ENCODE results near the gene ENTHD1.

Gene ENTHD1

GRCh38 chr22:39705386-39705785 is 188.2 kb downstream of the ENTHD1 start:
- no peaks in the 10 kb centered on the region for H3K9me3 Mint-ChIP-seq
- no peak overlapping the region for H3K27ac Mint-ChIP-seq
- DNase-seq (ENCODE audit: low spot score in 2 of 2) = no peak

GRCh38 chr22:39703928-39704639 is 189.5 kb downstream of the ENTHD1 start:
- ATAC-seq (no peak), DNase-seq (ENCODE audit: low spot score in 2 of 2) (no peak)
- no peak overlapping the region for H3K4me3 Mint-ChIP-seq
- no peaks in the 10 kb centered on the region for H3K9me3 Mint-ChIP-seq
- H3K36me3 Mint-ChIP-seq = no peaks in the 10 kb centered on the region
- H3K27ac Mint-ChIP-seq = no peak overlapping the region
- H3K4me1 Mint-ChIP-seq = peaks cover 5% of the 10 kb centered on the region

More at GRCh38 chr22:39705386-39705785, 188.2 kb downstream of the ENTHD1 start:
- ATAC-seq = no peak
- H3K4me3 Mint-ChIP-seq = no peak overlapping the region
- H3K36me3 Mint-ChIP-seq = no peaks in the 10 kb centered on the region
- peaks cover 5% of the 10 kb centered on the region for H3K4me1 Mint-ChIP-seq

GRCh38 chr22:39703091-39703490 is 190.5 kb downstream of the ENTHD1 start:
- ATAC-seq (no peak), DNase-seq (ENCODE audit: low spot score in 2 of 2) (no peak)
- H3K27ac Mint-ChIP-seq = no peak overlapping the region
- H3K4me1 Mint-ChIP-seq = peaks cover 5% of the 10 kb centered on the region
- H3K9me3 Mint-ChIP-seq = no peaks in the 10 kb centered on the region
- H3K36me3 Mint-ChIP-seq = no peaks in the 10 kb centered on the region
- no peak overlapping the region for H3K4me3 Mint-ChIP-seq

GRCh38 chr22:39700565-39700964 is 193.0 kb downstream of the ENTHD1 start:
- Mint-ChIP-seq H3K9me3 (no peaks in the 10 kb centered on the region), H3K27ac (no peak overlapping the region), H3K4me1 (peaks cover 5% of the 10 kb centered on the region), H3K4me3 (no peak overlapping the region), H3K36me3 (no peaks in the 10 kb centered on the region)
- DNase-seq (ENCODE audit: low spot score in 2 of 2) (no peak), ATAC-seq (no peak)

- Mint-ChIP-seq H3K27ac (no peak overlapping the region), H3K9me3 (no peaks in the 10 kb centered on the region), H3K4me1 (peaks cover 5% of the 10 kb centered on the region), H3K4me3 (no peak overlapping the region), H3K36me3 (no peaks in the 10 kb centered on the region)
- DNase-seq (ENCODE audit: low spot score in 2 of 2) = no peak
- no peak for ATAC-seq
Observed at GRCh38 chr22:39699631-39700360, 193.8 kb downstream of the ENTHD1 start.

GRCh38 chr22:39697790-39698430 is 195.7 kb downstream of the ENTHD1 start:
- no peak for DNase-seq (ENCODE audit: low spot score in 2 of 2)
- no peaks in the 10 kb centered on the region for H3K4me1 Mint-ChIP-seq
- no peaks in the 10 kb centered on the region for H3K9me3 Mint-ChIP-seq
- no peak overlapping the region for H3K4me3 Mint-ChIP-seq
- no peak for ATAC-seq
- H3K36me3 Mint-ChIP-seq = no peaks in the 10 kb centered on the region
- H3K27ac Mint-ChIP-seq = no peak overlapping the region

GRCh38 chr22:39693943-39694500 is 199.5 kb downstream of the ENTHD1 start:
- ATAC-seq = peak; percentile 29
- H3K4me3 Mint-ChIP-seq = no peak overlapping the region
- no peak overlapping the region for H3K27ac Mint-ChIP-seq
- H3K9me3 Mint-ChIP-seq = no peaks in the 10 kb centered on the region
- H3K36me3 Mint-ChIP-seq = no peaks in the 10 kb centered on the region
- DNase-seq (ENCODE audit: low spot score in 2 of 2) = no peak
- H3K4me1 Mint-ChIP-seq = peaks cover 6% of the 10 kb centered on the region
